ENCODE measurements around the gene AK2. TPM values are rescaled to one million over a fixed set of nuclear protein-coding genes. Genes with fewer than 3 reads are reported as not detected.

AK2 gene
- polyA plus RNA-seq, 2 of the 4 experiments (the other 2 are of a cell fraction) = 164 to 178 TPM

DNA sequence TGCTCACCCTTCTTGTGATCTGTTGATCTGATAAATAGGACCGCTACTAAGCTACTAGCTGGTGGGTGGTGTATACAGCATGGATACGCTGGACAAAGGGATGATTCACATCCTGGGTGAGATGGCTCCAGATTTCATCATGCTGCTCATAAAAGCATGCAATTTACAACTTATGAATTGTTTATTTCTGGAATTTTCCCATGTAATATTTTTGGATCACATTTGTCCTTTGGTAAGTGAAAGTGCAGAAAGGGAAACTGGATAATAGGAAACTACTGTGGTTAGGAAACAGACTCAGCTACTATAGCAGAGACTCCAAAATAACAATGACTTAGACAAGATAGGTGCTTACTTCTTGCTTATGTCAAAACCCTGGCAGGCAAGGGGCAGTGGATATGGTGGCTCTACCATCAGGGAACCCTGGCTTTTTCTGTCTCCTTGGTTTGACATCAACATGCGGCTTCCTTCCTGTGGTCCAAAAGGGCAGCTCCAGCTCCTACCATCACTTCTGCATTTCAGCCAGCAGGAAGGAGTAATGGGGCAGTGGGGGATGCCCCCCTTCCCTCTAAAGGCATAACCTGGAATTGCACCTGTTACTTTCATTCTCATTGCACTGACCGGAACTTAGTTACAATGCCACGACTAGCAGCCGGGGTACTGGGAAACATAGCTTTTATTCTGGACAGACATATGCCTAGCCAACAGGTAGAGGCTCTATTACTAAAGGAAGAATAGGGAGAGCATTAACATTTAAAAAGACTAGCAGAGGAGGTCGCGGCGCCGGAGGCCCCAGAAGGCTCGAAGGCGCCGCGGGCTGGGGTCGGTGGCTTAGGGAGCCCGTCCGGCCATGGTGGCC is 13.8 kb upstream of the AK2 start:
- H3K9me3 ChIP-seq = no peaks in the 10 kb centered on the region
- TF ChIP-seq JUNB (IDR thresholded peaks at IDR 0.05) = peak; percentile 29; the same call in 1 of the 2 replicates
- peak; percentile 43 to 47; a peak in 1 of 4 replicates for TF ChIP-seq CEBPB (IDR thresholded peaks at IDR 0.05)
- no peak for TF ChIP-seq CHD2 (IDR thresholded peaks at IDR 0.05; ENCODE audit: low read length, partially characterized antibody)
- peak; percentile 64; the same call in 1 of the 2 replicates for TF ChIP-seq FOSL2 (IDR thresholded peaks at IDR 0.05)
- TF ChIP-seq FOSL2 (CRISPR knock-in tag; IDR thresholded peaks at IDR 0.05) = peak; percentile 69
- TF ChIP-seq, protein P1, sequence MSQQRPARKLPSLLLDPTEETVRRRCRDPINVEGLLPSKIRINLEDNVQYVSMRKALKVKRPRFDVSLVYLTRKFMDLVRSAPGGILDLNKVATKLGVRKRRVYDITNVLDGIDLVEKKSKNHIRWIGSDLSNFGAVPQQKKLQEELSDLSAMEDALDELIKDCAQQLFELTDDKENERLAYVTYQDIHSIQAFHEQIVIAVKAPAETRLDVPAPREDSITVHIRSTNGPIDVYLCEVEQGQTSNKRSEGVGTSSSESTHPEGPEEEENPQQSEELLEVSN (IDR thresholded peaks at IDR 0.05; ENCODE audit: borderline replicate concordance, low read depth) = no peak
- peak in 1 of 2 experiments; percentile 43; a peak in 1 of 5 replicates for TF ChIP-seq JUN (IDR thresholded peaks at IDR 0.05)
- ATAC-seq = peak; percentile 79 to 81
- WGBS (ENCODE audit: missing lambda C conversion rate) = 74% methylated on average over 15 of the region's 17 CpGs
- POLR2A ChIA-PET = interaction anchor here (1.2 to 1.4 kb wide), 2 partner anchors 30 to 86 kb away, joined by 5 to 6 read pairs; partner anchors contain the start of genes AZIN2 and RNF19B
- no peak for FAIRE-seq
- H3K4me3 ChIP-seq = no peak overlapping the region
- H3K4me1 ChIP-seq = peaks cover 28% of the 10 kb centered on the region
- peak overlapping the region; percentile 51 for H3K4me2 ChIP-seq
- CTCF ChIA-PET = interaction anchor here (0.8 to 1.2 kb wide), 4 partner anchors 18 to 115 kb away, joined by 3 to 4 read pairs (median 3); no protein-coding TSS in a partner anchor
- peak overlapping the region; percentile 79 to 91 for H3K27ac ChIP-seq
- peak in 1 of 2 experiments; percentile 74 for DNase-seq (ENCODE audit: low read depth in 1 of 2, low spot score in 1 of 2)

- Histone ChIP-seq H3K4me2 (no peak overlapping the region), H3K27ac (peak overlapping the region; percentile 79 to 91; a peak in 5 of 6 replicates), H3K4me1 (peaks cover 24% of the 10 kb centered on the region), H3K4me3 (no peak overlapping the region), H3K9me3 (no peaks in the 10 kb centered on the region)
- no peak for ATAC-seq
- 79% methylated on average over 7 of the region's 7 CpGs for WGBS (ENCODE audit: missing lambda C conversion rate)
- no peak for TF ChIP-seq ZC3H11A (IDR thresholded peaks at IDR 0.05)
- TF ChIP-seq TP53 (CRISPR knock-in tag; IDR thresholded peaks at IDR 0.05) = no peak
- POLR2A ChIA-PET = no interaction called here
- CTCF ChIA-PET = interaction anchor here (1.4 kb wide), 2 partner anchors 37 to 115 kb away, joined by 4 read pairs; no protein-coding TSS in a partner anchor
- no peak for DNase-seq (ENCODE audit: low read depth in 1 of 2, low spot score in 1 of 2)
- FAIRE-seq = no peak
Measured at GRCh38 chr1:33049371-33049770, 12.7 kb upstream of the AK2 start.

GRCh38 chr1:33048426-33048825 is 11.7 kb upstream of the AK2 start:
- Histone ChIP-seq H3K9me3 (no peaks in the 10 kb centered on the region), H3K27ac (peak overlapping the region; percentile 79 to 91; a peak in 4 of 6 replicates), H3K4me1 (peaks cover 24% of the 10 kb centered on the region), H3K4me2 (no peak overlapping the region), H3K4me3 (no peak overlapping the region)
- FAIRE-seq = no peak
- ATAC-seq = no peak
- ChIA-PET CTCF (interaction anchor here (1.4 kb wide), 2 partner anchors 38 to 114 kb away, joined by 4 read pairs; no protein-coding TSS in a partner anchor), POLR2A (no interaction called here)
- TF ChIP-seq FOSB (CRISPR knock-in tag; IDR thresholded peaks at IDR 0.05) (no peak), SREBF2 (IDR thresholded peaks at IDR 0.05) (no peak), MAFK (IDR thresholded peaks at IDR 0.05; ENCODE audit: partially characterized antibody) (no peak), ZSCAN20 (CRISPR knock-in tag; IDR thresholded peaks at IDR 0.05) (no peak), CEBPB (IDR thresholded peaks at IDR 0.05) (no peak), POLR2A (IDR thresholded peaks at IDR 0.05; ENCODE audit: low read length) (no peak), CHD2 (IDR thresholded peaks at IDR 0.05; ENCODE audit: low read length, partially characterized antibody) (no peak), KDM1A (IDR thresholded peaks at IDR 0.05; ENCODE audit: low read depth) (no peak), HES2 (IDR thresholded peaks at IDR 0.05) (no peak), RAD21 (conservative IDR thresholded peaks at IDR 0.05 in 1 of 2, IDR thresholded peaks at IDR 0.05 in 1 of 2) (no peak), TFCP2L1 (CRISPR knock-in tag; IDR thresholded peaks at IDR 0.05) (no peak)
- TF ChIP-seq, protein P2, sequence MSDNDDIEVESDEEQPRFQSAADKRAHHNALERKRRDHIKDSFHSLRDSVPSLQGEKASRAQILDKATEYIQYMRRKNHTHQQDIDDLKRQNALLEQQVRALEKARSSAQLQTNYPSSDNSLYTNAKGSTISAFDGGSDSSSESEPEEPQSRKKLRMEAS (IDR thresholded peaks at IDR 0.05) = no peak
- WGBS (ENCODE audit: missing lambda C conversion rate) = 80% methylated on average over 3 of the region's 3 CpGs
- DNase-seq (ENCODE audit: low read depth in 1 of 2, low spot score in 1 of 2) = no peak

Data from A549 (cell line).